ENCODE measurements around the gene MC4R.

- TF ChIP-seq, protein P1, sequence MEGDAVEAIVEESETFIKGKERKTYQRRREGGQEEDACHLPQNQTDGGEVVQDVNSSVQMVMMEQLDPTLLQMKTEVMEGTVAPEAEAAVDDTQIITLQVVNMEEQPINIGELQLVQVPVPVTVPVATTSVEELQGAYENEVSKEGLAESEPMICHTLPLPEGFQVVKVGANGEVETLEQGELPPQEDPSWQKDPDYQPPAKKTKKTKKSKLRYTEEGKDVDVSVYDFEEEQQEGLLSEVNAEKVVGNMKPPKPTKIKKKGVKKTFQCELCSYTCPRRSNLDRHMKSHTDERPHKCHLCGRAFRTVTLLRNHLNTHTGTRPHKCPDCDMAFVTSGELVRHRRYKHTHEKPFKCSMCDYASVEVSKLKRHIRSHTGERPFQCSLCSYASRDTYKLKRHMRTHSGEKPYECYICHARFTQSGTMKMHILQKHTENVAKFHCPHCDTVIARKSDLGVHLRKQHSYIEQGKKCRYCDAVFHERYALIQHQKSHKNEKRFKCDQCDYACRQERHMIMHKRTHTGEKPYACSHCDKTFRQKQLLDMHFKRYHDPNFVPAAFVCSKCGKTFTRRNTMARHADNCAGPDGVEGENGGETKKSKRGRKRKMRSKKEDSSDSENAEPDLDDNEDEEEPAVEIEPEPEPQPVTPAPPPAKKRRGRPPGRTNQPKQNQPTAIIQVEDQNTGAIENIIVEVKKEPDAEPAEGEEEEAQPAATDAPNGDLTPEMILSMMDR (IDR thresholded peaks at IDR 0.05; ENCODE audit: borderline replicate concordance, extremely low read depth, low read length, poor library complexity, severe bottlenecking): no peak
- no peak for TF ChIP-seq EZH2 (IDR thresholded peaks at IDR 0.05; ENCODE audit: borderline replicate concordance, low read depth, low read length, severe bottlenecking)
These were observed 22.4 kb downstream of the MC4R start for GRCh38 chr18:60350150-60350549.
